Osteoblast (primary cell): ENCODE results near the gene DCDC2C. TPM values are rescaled to one million over a fixed set of nuclear protein-coding genes. Genes with fewer than 3 reads are reported as not detected.

Experiments
- DNase-seq: peaks from one replicate; pipeline ENCODE4 v3.0.0; 2011; ENCODE audit warnings: low spot score, mixed read lengths; ENCODE audit not compliant: insufficient read length; ENCODE audit errors: missing footprints
- H2AFZ ChIP-seq: 2 replicates; pipeline ENCODE4 v1.6.0; 2011; ENCODE audit warnings: mild to moderate bottlenecking, low read length
- H3K27ac ChIP-seq: 2 replicates; pipeline ENCODE4 v1.5.1; 2011; ENCODE audit warnings: mild to moderate bottlenecking, low read depth, low read length, moderate library complexity
- H3K27me3 ChIP-seq: 2 replicates; pipeline ENCODE4 v1.6.0; 2012; ENCODE audit warnings: mild to moderate bottlenecking, control low read depth, inconsistent platforms, low read length, moderate library complexity; ENCODE audit not compliant: insufficient read depth
- H3K36me3 ChIP-seq: 2 replicates; pipeline ENCODE4 v1.5.1; 2011; ENCODE audit warnings: mild to moderate bottlenecking, low read length, control low read depth, moderate library complexity; ENCODE audit not compliant: insufficient read depth
- H3K4me1 ChIP-seq: 2 replicates; pipeline ENCODE4 v1.5.1; 2011; ENCODE audit warnings: mild to moderate bottlenecking, low read length, control low read depth, moderate library complexity; ENCODE audit not compliant: insufficient read depth
- H3K4me2 ChIP-seq: 2 replicates; pipeline ENCODE4 v1.6.0; 2011; ENCODE audit warnings: mild to moderate bottlenecking, low read length; ENCODE audit not compliant: insufficient read depth
- H3K4me3 ChIP-seq: fragments of 200-600 bp; sonication (generic); 3 replicates; pipeline ENCODE4 v1.5.1; 2012; ENCODE audit warnings: mild to moderate bottlenecking, low read length, inconsistent platforms; ENCODE audit not compliant: insufficient read depth
- H3K79me2 ChIP-seq: 2 replicates; pipeline ENCODE4 v1.6.0; 2012; ENCODE audit warnings: mild to moderate bottlenecking, low read length, control low read depth, inconsistent platforms; ENCODE audit not compliant: insufficient read depth
- H3K9me3 ChIP-seq: 2 replicates; pipeline ENCODE4 v1.5.1; 2011; ENCODE audit warnings: low read depth, low read length, control low read depth
- H4K20me1 ChIP-seq: 2 replicates; pipeline ENCODE4 v1.6.0; 2012; ENCODE audit warnings: mild to moderate bottlenecking, low read length, control low read depth; ENCODE audit not compliant: insufficient read depth
- CTCF ChIP-seq: IDR thresholded peaks from 2 replicates; pipeline ENCODE4 v1.5.1; 2011; ENCODE audit warnings: mild to moderate bottlenecking, low read depth, low read length, moderate library complexity; ENCODE audit errors: extremely low read depth
- total RNA-seq: library from RNA; depleted of rRNA; stranded (reverse); fragments of >200 nt; gene quantifications from 2 replicates; pipeline ENCODE4 v1.2.3, GENCODE V29; 2012

The DCDC2C gene
- total RNA-seq, 1 donor = not detected

- H3K4me3 ChIP-seq = no peak overlapping the region
- no peaks in the 10 kb centered on the region for H3K27me3 ChIP-seq
- no peak overlapping the region for H2AFZ ChIP-seq
- TF ChIP-seq CTCF = no peak
- H3K4me1 ChIP-seq = no peaks in the 10 kb centered on the region
- no peaks in the 10 kb centered on the region for H4K20me1 ChIP-seq
- no peak for DNase-seq
- H3K4me2 ChIP-seq = no peak overlapping the region
- H3K79me2 ChIP-seq = no peaks in the 10 kb centered on the region
- no peaks in the 10 kb centered on the region for H3K9me3 ChIP-seq
- H3K36me3 ChIP-seq = no peaks in the 10 kb centered on the region
- no peak overlapping the region for H3K27ac ChIP-seq
These were observed 9.6 kb downstream of the DCDC2C start for GRCh38 chr2:3712831-3713503.

DNA sequence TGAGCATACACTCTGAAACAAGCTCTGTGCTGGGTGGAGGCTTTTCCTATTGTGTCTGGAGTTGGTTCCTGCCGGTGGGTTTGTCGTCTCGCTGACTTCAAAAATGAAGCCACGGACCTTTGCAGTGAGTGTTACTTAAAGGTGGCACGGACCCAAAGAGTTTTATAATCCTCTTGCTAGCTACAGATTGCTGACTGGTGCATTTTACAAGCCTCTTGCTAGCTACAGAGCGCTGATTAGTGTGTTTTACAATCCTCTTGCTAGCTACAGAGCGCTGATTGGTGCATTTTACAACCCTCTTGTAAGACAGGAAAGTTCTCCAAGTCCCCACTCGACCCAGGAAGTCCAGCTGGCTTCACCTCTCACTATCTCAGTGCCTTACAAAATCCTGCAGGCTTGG lies 15.3 kb downstream of the DCDC2C start:
- no peaks in the 10 kb centered on the region for H3K4me1 ChIP-seq
- H3K36me3 ChIP-seq = no peaks in the 10 kb centered on the region
- no peak overlapping the region for H2AFZ ChIP-seq
- H3K79me2 ChIP-seq = no peaks in the 10 kb centered on the region
- no peak for TF ChIP-seq CTCF
- no peak overlapping the region for H3K4me3 ChIP-seq
- no peak overlapping the region for H3K4me2 ChIP-seq
- no peaks in the 10 kb centered on the region for H4K20me1 ChIP-seq
- H3K27me3 ChIP-seq = no peaks in the 10 kb centered on the region
- H3K27ac ChIP-seq = no peak overlapping the region
- no peaks in the 10 kb centered on the region for H3K9me3 ChIP-seq
- DNase-seq = no peak

- no peak overlapping the region for H3K4me3 ChIP-seq
- no peaks in the 10 kb centered on the region for H3K27me3 ChIP-seq
These were observed 21.6 kb downstream of the DCDC2C start for GRCh38 chr2:3725002-3725401.

More at GRCh38 chr2:3725002-3725401, 21.6 kb downstream of the DCDC2C start:
- TF ChIP-seq CTCF = no peak
- no peaks in the 10 kb centered on the region for H3K4me1 ChIP-seq
- no peaks in the 10 kb centered on the region for H3K79me2 ChIP-seq
- no peak for DNase-seq
- no peaks in the 10 kb centered on the region for H3K36me3 ChIP-seq
- H3K27ac ChIP-seq = no peak overlapping the region
- no peaks in the 10 kb centered on the region for H3K9me3 ChIP-seq
- no peak overlapping the region for H3K4me2 ChIP-seq
- no peak overlapping the region for H2AFZ ChIP-seq
- H4K20me1 ChIP-seq = no peaks in the 10 kb centered on the region
